HG02870 (cell line): ENCODE results near the gene CAPN9.
"Not testable (repeated sequence)": the region's sequence is repeated elsewhere in the genome, so short reads cannot be mapped to it uniquely, and the experiment has no call there.

Experiments used
- ATAC-seq: cut with Tn5 transposase; IDR thresholded peaks from one replicate; pipeline ENCODE4 v1.9.1; 2021; ENCODE audit warnings: mild to moderate bottlenecking, moderate library complexity; ENCODE audit not compliant: unreplicated experiment

Gene CAPN9, protein sequence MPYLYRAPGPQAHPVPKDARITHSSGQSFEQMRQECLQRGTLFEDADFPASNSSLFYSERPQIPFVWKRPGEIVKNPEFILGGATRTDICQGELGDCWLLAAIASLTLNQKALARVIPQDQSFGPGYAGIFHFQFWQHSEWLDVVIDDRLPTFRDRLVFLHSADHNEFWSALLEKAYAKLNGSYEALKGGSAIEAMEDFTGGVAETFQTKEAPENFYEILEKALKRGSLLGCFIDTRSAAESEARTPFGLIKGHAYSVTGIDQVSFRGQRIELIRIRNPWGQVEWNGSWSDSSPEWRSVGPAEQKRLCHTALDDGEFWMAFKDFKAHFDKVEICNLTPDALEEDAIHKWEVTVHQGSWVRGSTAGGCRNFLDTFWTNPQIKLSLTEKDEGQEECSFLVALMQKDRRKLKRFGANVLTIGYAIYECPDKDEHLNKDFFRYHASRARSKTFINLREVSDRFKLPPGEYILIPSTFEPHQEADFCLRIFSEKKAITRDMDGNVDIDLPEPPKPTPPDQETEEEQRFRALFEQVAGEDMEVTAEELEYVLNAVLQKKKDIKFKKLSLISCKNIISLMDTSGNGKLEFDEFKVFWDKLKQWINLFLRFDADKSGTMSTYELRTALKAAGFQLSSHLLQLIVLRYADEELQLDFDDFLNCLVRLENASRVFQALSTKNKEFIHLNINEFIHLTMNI

DNA sequence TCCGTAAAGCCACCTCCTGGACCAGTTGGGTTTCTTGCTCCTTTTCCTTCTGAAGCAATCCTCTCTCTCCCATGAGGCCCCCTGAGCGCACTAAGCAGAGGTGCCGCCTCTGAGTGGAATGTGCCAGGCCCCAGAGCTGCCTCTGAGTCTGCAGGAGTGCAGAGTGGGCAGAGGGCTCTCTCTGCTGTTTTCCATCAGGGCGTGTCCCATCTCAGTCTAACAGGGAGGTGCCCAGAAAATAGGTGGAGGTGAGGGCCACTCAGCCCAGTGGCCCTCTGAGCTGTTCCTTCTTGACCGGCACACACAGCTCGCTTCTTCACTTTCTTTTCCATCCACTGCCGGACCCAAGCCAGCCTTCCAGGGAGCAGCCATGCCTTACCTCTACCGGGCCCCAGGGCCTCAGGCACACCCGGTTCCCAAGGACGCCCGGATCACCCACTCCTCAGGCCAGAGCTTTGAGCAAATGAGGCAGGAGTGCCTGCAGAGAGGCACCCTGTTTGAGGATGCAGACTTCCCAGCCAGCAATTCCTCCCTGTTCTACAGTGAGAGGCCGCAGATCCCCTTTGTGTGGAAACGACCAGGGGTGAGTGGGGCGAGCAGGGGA lies at the start of gene CAPN9:
CAPN9 (plus strand) TSS at position 262 of the 604 bp plus-strand sequence; CDS start at position 371, 109 bp downstream.
- ATAC-seq: no peak

DNA sequence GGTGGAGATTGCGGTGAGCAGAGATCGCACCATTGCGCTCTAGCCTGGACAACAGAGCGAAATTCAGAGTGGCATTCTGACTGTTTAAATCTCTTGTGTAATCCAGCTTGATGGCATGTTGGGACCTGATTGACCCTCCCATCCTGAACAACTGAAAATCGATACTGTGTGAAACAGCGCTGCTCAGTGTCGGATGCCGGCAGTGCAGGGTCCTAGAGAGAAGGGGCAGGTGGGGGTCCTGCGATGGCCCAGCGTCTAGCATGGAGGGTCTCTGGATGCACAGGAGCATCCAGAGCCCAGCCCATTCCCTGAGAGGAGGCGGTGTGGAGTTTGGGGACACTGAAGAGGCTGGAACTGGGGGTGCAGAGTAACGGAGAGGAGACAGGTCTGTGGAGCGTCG lies 49.1 kb upstream of the CAPN9 start:
- no peak for ATAC-seq

DNA sequence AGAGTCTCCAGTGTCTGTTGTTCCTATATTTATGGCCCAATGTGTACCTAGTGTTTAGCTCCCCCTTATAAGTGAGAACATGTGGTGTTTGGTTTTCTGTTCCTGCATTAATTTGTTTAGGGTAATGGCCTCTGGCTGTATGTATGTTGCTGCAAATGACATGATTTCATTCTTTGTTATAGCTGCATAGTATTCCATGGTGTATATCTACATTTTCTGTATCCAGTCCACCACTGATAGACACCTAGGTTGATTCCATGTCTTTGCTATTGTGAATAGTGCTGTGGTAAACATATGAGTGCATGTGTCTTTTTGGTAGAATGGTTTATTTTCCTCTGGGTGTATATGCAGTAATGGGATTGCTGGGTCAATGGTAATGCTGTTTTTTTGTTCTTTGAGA lies 48.2 kb upstream of the CAPN9 start:
- ATAC-seq: not testable (repeated sequence)

DNA sequence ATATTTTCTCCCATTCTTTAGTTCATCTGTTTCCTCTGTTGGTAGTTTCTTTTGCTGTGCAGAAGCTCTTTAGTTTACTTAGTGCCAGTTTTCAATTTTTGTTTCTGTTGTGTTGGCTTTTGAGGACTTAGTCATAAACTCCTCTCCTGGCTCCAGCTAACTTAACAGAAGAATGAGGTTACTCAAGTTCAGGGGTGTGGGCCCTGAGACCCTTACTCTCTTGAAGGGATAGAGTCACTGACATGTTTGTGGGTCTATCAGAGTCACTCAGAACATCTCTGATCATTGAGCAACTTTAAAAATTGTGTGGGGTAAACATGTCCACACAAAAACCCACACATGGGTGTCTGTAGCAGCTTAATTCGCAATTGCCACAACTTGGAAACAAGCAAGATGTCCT lies 47.5 kb upstream of the CAPN9 start:
- ATAC-seq: no peak

DNA sequence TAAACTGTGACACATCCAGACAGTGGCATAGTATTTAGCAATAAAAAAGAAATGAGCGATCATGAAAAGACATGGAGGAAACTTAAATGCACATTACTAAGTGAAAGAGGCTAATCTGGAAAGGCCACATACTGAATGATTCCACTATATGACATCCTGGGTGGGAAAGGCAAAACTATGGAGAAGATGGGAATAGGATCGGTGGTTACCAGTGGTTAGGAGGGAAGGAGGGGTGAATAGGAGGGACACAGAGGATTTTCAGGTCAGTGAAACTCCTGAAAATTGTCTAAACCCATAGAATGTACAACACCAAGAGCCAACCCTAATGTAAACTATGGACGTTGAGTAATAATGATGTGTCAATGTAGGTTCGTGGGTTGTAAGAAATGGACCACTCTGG lies 47.1 kb upstream of the CAPN9 start:
- no peak for ATAC-seq

DNA sequence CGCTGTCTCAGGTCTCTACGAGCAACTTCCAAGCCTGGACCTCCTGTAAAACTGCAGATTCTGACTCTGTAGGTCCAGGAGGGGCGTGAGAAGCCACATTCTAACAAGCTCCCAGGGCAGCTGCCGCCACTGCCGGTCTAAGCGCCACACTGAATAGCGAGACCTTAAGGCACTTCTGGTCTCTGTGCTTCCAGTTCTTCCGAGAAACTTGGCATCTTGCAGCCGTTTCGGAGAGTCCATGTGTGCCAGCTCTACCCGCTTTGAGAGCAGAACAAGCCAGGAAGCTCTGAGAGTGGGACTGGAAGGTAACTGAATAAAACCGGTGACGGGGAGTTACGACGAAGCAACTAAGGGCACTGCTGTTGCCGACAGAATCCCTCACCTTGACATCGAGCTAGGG lies 45.8 kb upstream of the CAPN9 start:
- no peak for ATAC-seq

DNA sequence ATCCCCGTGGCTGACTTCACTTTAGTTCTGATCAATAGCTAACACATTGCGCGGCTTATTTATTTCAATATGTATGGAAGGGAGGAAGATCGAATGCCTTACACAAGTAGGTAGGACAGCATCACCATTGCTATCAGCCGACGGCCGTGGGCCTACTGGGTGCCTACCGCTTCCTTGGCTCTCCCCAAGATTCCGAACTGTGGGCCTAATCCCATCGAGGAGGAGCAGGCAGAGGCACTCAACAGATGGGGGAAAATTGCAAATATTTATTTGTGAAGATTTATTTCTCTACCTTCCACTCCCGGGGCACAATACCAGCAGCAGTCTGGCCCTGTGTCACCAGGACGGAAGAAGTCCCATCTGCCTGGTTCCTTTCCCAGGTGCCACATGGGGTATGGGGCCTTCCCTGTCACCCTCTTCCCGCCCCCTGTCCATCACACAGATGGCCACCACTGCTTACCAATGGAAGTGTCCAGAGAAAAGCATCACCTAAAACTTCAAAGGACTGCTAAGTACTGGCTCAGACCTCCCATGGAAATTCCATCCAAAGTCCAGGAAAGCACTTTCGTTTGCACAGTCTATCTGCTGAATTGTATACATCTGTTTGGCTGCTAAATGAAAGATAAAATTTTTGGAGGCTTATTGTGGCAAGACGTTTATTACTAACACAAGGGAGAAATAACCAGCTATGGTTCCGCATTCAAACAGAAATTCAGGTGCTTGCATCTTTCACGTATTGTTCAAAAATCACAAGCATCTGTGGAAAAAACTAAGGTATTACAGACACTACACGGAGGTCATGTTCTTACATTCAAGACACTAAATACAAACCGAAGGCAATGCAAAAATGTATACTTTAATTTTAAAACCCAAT lies 45.1 kb upstream of the CAPN9 start:
- ATAC-seq: no peak

DNA sequence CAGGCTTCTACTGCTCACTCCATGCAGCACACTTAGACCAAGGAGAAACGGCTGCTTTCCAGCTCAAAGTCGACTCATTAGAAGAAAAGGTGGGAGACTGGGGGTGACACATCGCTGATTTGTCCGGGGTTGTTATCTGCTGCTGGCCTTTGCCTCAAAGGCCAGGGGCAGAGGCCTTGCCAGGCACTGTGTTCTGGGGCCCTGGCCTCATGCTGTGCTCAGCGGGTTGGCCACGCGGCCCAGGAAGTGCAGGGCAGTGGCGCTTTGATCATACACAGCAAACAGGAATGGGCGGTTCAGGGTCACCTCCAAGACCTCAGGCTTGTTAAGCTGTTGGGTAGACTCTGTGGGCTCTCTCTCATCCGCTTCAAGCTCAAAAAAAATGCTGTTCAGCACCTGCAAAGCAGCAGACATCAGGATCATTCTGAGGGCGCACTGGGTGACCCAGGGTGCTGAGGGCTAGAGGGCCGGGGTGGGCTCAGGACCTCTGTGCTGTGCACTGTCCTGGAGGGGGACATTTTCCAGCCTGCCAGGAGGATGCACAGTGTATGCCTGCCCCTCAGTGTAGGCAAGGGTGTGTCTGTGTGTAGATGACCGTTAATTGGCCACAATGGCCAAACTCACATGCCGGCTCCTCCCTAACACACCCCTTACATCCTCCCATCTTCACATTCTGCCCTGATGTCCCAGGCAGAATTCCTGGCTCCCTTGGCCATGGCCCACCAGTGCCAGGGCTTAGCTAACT lies 44.1 kb upstream of the CAPN9 start:
- ATAC-seq: no peak

DNA sequence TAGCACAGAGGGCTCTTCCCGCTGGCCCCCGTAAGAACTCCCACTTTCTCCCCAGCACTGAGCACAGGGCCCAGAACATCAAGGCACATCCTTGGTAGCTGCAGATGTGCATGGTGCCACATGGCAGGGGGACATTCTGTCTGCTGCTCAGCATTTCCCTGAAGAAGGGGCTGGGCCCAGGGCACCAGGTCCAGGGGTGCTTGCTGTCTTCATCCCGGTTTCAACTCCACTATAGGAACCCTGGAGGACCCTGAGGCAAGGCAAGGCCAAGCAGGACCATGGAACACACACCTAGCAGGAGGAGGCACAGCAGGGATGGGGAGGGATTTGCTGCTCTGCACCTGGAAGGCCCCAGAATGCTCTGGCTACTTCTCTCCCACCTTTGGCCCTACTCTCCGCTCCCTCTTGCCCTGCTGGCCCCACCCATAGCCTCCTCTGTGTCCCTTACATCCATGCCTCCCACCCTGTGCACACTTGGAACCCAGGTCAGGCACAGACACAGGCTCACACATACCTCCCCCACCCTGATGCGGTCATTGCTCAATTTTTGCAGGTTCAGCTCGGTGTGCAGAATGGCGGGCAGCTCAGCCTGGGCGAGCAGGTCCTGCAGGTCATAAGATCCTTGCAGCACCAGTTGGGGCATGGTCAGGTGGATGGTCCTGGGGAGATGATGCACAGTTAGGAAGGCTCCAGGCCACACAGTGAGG lies 43.4 kb upstream of the CAPN9 start:
- no peak for ATAC-seq

DNA sequence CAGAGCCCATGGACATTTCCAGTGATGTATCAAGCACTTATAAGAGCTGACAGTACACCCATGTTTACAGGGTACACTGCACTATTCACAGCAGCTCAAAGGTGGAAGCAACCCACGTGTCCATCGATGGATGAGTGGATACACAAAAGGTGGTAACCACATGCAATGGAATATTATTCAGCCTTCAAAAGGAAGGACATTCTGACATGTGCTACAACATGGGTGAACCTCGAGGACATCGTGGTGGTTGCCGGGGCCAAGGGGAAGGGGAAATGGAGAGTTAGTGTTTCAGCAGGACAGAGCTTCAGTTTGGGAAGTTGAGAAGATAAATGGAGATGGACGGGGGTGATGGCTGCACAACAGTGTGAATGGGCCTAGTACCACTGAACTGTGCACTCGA lies 42.4 kb upstream of the CAPN9 start:
- ATAC-seq: no peak

DNA sequence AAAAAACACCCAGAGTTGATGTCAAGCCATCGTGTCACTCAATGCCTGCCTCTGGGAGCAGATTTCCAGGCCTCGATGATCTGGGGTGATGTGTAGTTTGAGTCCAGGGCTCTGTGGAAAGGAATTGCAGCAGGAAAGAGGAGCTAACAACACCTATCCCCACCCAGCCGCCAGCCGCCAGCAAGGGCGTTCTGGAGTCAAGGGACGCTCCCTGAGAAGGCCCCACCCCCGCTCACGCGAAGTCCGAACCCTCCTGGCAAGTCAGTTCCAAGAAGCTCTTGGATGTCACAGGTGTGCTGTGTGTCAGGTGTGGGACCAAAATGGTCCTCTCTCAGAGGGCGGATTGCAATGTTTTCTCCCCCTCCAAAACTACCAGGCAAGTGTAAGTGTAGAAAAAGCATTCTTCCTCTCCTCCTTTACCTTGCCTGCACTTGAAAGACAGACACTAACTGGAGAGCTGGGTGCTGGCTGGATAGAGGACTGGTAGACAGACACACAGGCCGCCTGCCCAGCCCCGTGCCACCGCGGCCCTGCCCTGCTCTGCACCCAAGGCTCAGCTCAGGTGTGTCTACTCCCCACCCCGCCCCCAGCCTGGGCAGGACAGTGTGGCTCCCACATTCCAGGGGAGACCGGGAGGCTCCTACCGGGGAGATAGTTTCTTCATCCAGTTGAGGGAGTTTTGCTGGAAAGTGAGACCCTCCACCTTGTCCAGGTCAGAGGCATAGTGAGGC lies 41.7 kb upstream of the CAPN9 start:
- no peak for ATAC-seq

DNA sequence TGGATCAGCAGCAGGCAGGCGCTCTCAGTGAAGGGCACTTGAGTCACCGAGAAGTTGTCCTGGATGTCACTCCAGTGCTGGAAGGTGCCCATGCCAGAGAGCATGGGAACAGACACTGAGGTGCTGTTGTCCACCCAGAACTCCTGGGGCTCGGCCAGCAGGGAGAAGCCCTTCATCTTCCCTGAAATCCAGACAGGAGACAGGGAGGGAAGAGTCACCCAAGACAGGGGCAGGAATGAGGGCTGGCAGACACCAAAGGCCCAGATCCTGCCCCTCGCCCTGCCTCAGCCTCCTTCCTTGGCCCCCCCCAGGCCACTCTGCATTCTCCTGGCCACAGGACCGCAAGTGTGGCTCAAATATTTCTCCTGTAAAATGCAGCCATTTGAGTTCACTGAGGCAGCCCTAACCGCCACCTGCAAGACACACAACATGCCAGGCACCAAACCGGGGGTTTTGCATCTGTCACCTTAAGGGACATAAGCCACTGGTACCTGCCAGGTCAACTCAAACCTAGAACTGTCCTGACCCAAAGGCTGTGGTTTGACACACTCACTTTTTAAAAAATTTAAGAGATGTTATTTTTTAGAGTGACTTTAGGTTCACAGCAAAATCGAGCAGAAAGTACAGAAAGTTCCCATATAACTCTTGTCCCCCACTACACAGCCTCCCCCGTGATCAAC lies 41.0 kb upstream of the CAPN9 start:
- no peak for ATAC-seq

DNA sequence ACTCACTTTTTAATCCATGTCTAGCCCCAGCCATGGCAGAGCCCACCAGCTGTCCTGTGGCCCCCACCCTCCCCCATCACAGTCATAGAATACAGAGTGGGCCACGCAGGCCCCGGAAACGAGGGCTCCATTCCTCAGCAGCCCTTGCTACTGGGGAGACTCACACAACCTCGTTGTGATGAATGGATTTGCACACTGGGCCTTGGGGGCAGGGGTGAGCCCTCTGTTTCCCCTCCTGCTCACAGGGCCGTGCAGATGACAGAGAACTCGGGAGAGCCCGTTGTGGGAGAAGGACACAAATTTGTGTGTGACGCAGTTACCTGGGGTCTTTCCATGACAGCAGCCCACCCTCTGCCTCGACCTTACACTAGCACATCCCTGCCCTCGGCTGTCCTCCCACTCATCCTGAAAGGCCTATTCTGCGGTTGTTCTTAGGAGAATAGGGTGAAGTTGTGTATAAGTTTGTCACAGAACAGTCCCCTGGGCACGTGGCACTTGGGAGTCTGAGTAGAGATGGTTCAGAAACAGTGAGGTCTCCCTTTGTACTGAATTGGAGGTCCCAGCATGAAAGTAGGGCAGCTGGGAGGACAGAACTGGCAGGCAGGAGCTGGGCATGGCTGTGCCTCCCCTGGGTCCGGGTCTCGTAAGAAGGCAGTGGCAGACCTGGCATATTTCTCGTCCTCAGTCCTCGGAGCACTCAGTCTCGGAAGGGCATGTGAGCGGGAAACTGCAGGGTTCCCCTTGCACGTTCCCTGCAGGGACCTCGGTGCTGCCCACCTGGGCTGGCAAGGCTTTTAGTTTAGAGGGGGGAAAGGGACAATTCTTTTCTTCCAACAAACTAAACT lies 40.1 kb upstream of the CAPN9 start:
- no peak for ATAC-seq

DNA sequence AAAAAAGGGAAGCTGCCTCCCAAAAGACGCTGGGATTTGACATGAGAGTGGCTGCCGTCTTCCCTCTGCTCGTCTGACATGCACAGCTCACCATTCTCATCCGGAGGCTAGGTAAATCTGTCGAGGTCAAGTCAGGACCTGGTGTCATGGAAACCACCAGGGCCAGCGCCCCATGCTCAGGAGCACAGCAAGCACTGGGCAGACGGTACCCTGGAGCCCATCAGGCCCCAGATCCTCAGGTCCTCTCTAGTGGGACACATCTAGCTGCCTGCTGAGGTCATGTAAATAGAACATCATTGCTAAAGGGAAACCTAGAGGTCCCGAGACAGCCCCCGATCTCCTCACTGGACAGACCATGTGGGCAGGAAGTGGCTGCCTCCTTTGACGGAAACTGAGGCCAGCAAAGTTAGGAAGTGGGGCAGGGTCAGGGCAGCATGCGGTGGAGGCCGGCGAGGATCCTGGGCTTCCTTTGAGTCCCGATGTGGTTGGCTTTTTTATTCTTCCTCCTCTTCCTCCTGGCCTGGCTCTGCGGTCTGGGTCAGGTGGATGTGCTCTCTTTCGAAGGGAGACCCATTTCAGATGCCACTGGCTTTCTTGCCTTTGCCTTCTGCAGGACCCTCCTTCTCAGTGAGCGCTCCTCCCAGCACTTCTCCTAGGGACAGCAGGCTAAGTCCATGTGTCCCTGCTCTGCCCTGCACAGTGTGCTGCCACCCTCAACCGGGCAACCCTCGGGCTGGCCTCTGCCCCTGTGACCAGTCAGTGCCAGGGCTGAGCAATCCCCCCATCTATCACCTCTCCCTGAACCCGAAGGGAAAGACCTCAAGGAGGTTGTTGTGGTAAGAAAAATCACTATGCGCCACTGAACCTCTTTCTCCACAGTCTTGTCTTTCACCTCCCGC lies 39.2 kb upstream of the CAPN9 start:
- ATAC-seq: no peak

DNA sequence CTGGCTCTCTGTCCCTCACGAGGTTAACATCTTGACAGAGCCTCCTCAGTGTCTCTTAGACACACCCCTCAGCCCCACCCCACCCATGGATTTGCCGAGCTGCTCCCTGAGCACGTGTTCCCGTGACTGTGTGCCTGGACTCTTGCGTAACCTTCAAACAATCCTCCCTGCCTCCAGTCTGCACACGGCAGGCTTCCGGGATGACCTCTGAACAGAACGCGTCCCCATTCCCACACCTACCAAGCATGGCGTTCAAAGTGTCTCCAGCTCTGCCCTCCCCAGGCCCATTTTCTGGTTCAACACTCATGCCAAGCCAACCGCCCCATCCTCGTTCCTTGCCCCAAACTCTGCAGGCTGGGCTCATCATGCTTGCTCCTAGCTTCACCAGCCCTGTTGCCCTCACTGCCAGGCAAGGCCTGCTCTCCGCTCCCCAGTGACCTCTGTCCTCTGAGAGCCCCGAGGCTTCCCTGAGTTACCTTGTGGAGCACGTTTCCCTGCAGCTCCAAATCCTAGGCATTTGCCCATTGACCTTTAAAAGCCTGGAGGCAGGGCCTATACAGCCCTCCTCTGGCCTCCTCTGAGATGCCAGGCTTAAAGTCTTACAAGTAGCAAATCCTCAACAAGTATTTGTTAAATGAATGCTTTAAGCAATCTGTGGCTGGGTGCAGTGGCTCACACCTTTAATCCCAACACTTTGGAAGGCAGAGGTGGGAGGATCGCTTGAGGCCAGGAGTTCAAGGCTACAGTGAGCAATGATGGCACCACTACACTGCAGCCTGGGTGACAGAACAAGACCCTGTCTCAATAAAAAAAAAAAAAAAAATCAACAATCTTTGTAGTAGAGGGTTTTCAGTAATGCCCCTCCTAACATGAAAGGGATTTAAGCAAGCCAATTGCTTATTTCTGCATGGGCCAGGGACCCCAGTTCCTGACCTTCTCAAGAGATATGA lies 38.3 kb upstream of the CAPN9 start:
- ATAC-seq: no peak
